Sciatic nerve (tissue), 2 donors: ENCODE results near the gene KIAA1671. TPM values are rescaled to one million over a fixed set of nuclear protein-coding genes. Genes with fewer than 3 reads are reported as not detected.

Experiments
- ATAC-seq: fragments of 200-7000 bp; cut with Tn5 transposase; one replicate; pipeline ENCODE4 v1.9.1; 2020; ENCODE audit warnings: mild to moderate bottlenecking, moderate library complexity
- DNase-seq: peaks from one replicate; pipeline ENCODE4 v3.0.0-alpha.2; 2020; ENCODE audit warnings: low spot score
- intact Hi-C: fragments of 100-400 bp; cut with DNase I; formaldehyde crosslinking; loops from one replicate; pipeline ENCODE4 v1.14.2; 2022
- total RNA-seq: library from RNA; stranded (reverse); fragmentation: NEBNext Ultra II Directional; extraction: Animal tissue kit (Norgen Biotek cat#: 25700); gene quantifications from one replicate; pipeline ENCODE4 v1.2.1, GENCODE V29; 2021
- donor health status: DM: no; HTN: no; CAD: no.
- donor health status: DM: no; HTN: no; CAD: no.

The KIAA1671 gene
- total RNA-seq, 1 donor from 2014 or later, result 65.1 TPM

GRCh38 chr22:24997023-24997422, 44.5 kb downstream of the KIAA1671 start:
- ATAC-seq, result no peak
- no peak for DNase-seq
- intact Hi-C loops, result no loop called here

GRCh38 chr22:25000686-25001085, 48.2 kb downstream of the KIAA1671 start:
- intact Hi-C loops, result no loop called here
- DNase-seq (no peak), ATAC-seq (no peak)

- ATAC-seq, result peak; percentile 20
- intact Hi-C loops, result no loop called here
- no peak for DNase-seq
These were observed 49.9 kb downstream of the KIAA1671 start for GRCh38 chr22:25002241-25002985.

GRCh38 chr22:25006354-25006753, 53.8 kb downstream of the KIAA1671 start:
- ATAC-seq (no peak), DNase-seq (no peak)
- intact Hi-C loops, result no loop called here

- no peak for DNase-seq
- ATAC-seq, result no peak
- intact Hi-C loops, result no loop called here
These were observed 55.1 kb downstream of the KIAA1671 start for GRCh38 chr22:25007444-25008106.

GRCh38 chr22:25008666-25009065, 56.1 kb downstream of the KIAA1671 start:
- intact Hi-C loops, result no loop called here
- ATAC-seq, result no peak
- no peak for DNase-seq

DNA sequence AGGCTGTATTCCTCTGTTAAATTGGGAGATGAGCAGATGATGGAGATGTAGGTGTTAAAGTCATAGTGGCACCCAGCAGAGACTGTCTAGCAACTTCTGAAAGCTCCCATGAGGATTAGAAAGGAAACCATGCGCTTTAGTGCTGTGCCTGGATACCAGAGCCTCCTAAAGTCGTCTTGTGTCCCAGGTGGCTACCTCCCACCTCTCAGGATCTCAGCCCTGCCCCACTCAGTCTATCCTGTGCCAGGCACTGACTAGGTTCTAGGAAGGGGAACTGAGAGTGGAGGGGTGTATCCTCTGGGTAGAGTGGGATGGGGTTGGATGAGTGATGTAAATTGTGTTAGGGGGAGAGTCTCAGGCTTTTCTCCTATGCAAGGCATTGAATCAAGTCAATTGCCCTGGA, 60.2 kb downstream of the KIAA1671 start:
- intact Hi-C loops, result no loop called here
- no peak for ATAC-seq
- no peak for DNase-seq

DNA sequence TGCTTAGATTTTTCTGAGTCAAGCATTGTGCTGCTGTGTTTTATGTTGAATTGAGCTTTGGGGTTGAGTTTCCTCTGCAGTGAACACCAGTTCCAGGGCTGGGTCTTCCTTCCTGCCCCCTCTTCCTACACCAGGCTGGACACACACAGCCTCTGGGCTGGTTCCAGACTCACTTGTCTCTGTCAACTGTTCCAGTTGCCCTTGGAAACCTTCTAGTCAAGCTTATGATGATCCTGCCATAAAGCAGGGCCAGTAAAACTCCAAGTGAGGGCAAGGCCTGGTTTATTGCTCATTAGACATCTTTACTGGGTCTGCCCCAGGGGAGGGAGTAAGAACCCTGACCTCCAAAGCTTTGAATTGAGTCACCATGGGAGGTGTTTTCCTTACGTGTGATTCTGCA, 61.1 kb downstream of the KIAA1671 start:
- ATAC-seq (peak; percentile 38), DNase-seq (no peak)
- intact Hi-C loops, result no loop called here

- DNase-seq, result no peak
- ATAC-seq, result no peak
- intact Hi-C loops, result no loop called here
These were observed 62.6 kb downstream of the KIAA1671 start for GRCh38 chr22:25014896-25015755.

DNA sequence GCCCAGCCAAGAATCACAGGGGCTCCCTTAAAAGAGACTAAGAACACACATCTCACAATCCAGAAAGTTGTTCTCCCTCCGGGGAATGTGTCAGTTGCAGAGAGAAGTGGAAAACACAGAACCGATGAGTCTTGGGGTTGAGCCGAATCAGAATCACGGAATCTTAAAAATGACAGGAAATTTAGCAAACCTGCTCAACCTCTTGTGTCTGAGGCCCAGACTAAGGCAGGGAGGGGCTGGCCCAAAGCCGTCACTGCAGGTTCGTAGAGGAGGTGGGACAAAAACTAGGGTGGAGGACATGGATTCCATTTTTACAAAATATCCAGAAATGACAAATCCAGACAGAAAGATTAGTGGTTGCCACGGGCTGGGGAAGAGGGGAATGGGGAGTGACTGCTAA, 63.8 kb downstream of the KIAA1671 start:
- no peak for ATAC-seq
- intact Hi-C loops, result no loop called here
- DNase-seq, result no peak

DNA sequence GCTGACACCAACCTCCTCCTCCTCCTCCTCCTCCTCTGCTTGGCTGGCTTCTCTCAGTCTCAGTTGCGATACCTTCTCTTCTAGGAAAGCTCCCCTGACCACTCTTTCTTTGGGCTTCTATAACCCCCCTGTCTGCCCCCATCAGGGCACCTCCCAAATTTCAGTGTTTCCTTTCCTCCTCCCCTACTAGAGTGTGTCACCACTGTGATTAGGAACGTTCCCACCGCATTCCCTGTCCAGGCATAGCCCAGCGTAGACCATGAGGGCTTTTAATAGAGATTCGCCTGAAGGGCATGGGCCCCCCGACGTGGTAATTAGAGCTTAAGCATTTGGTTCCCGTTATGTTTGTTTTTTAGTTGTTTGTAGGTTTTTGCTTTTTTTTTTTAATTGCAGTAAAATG, 65.5 kb downstream of the KIAA1671 start:
- DNase-seq (no peak), ATAC-seq (no peak)

GRCh38 chr22:25019427-25020184, 67.1 kb downstream of the KIAA1671 start:
- no peak for ATAC-seq
- no peak for DNase-seq
- intact Hi-C loops, result no loop called here

More for the DNA sequence above, 65.5 kb downstream of the KIAA1671 start:
- intact Hi-C loops, result no loop called here

GRCh38 chr22:25021409-25021808, 68.9 kb downstream of the KIAA1671 start:
- no peak for DNase-seq
- no peak for ATAC-seq
- intact Hi-C loops, result no loop called here

- intact Hi-C loops, result no loop called here
- DNase-seq (no peak), ATAC-seq (no peak)
These were observed 69.6 kb downstream of the KIAA1671 start for GRCh38 chr22:25021976-25022711.

- ATAC-seq (peak; percentile 27), DNase-seq (no peak)
- intact Hi-C loops, result no loop called here
These were observed 71.4 kb downstream of the KIAA1671 start for GRCh38 chr22:25023879-25024278.

DNA sequence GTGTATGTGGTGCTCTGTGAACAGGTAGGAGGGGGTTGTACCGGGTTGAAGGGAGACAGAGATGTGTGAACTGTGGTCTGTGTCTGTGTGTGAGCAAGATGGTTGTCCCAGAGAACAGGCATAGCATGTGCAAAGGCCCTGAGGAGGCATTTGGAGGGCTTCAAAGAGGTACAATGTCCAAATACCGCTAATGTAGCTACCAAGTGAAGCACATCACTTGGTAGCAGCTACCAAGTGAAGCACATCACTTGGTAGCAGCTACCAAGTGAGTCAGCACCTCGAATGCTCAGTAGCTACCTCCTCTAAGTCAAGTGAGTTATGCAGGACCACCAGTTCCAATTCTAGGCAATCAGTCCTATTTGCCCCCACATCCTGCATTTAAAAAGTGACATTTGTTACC, 72.4 kb downstream of the KIAA1671 start:
- ATAC-seq, result no peak
- intact Hi-C loops, result no loop called here
- no peak for DNase-seq

DNA sequence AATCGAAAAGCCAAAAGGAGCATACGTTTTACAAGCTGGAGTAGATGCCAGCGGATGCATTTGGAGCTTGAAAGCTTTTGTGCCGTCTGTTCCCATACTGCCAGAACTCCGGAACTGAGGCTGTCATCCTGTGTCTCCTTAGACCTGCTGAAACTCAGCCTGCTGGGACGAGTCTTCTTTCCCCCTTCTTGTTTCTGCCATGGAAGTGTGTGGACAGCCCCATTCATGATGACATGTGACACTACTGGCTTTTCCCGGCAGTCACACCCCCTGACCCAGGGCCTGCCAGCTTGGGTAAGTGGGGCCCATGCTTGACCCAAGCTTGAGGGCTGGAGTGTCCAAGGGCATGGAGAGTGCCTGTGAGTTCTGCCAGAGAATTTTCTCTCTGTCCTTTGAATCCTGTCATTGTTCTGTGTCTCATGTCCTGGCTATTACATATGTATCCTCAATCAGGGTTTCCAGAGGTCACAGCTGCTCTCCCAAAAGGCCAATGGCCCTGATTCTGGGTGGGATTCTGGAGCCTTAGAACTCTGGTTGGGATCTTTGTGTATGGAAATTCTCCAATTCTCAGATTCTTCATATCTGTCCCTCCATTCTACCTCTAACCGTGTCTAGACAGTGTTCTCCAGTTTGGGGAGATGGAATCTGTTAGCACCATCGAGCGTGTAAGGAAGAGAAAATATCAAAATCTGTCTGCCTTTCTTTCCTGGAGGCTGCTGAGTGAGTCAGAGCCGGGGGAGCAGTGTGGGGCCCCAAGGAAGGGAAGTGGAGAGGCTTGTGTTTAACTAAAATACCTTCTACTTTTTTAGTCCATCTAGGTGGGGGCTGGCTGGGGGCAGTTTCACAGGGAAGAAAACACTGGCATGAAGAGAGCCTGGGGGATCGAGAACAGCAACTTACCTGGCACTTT, 73.2 kb downstream of the KIAA1671 start:
- ATAC-seq (peak; percentile 62), DNase-seq (no peak)
- intact Hi-C loops, result no loop called here
